GM21526 (cell line): ENCODE data around the gene GOLPH3.

Experiments used
- ATAC-seq: cut with Tn5 transposase; IDR thresholded peaks from one replicate; pipeline ENCODE4 v1.9.1; 2021; ENCODE audit warnings: moderate library complexity; ENCODE audit not compliant: unreplicated experiment, low FRiP score

GOLPH3 gene

GRCh38 chr5:32076699-32077695 is 97.1 kb downstream of the GOLPH3 start:
- ATAC-seq, result no peak
